RWPE1 (cell line): ENCODE data around the gene TNFAIP8L1.
"Not testable (repeated sequence)": the region's sequence is repeated elsewhere in the genome, so short reads cannot be mapped to it uniquely, and the experiment has no call there.

ENCODE experiments used
- CTCF ChIA-PET: fragments of 350-600 bp; sonication (Branson Sonifier 250); formaldehyde crosslinking; extraction: SDS; loops from one replicate; lab custom pipeline; 2021; lab: Yijun Ruan, JAX
- POLR2A ChIA-PET: fragments of 400-600 bp; formaldehyde crosslinking; extraction: SDS; loops from one replicate; lab custom pipeline; 2020; ENCODE audit warnings: antibody characterized with exemption; ENCODE audit not compliant: low non-redundant PET; lab: Yijun Ruan, JAX
- DNase-seq: peaks from one replicate; pipeline ENCODE4 v3.0.0; 2012; ENCODE audit warnings: low spot score
- H3K27ac ChIP-seq: fragments of 450-650 bp; 2 replicates; pipeline ENCODE4 v1.5.1; 2017
- CTCF ChIP-seq: fragments of 450-650 bp; conservative IDR thresholded peaks from 2 replicates; pipeline ENCODE4 v1.5.1; 2017; ENCODE audit warnings: low read depth, mild to moderate bottlenecking

Gene TNFAIP8L1

GRCh38 chr19:4594201-4594600 is 45.1 kb upstream of the TNFAIP8L1 start:
- CTCF ChIA-PET, result interaction anchor here (0.6 to 1.4 kb wide), 3 partner anchors 18 to 320 kb away, joined by 3 to 5 read pairs (median 4); no protein-coding TSS in a partner anchor
- POLR2A ChIA-PET, result no interaction called here
- no peak for DNase-seq
- TF ChIP-seq CTCF, result no peak
- peak overlapping the region; percentile 87 for H3K27ac ChIP-seq

GRCh38 chr19:4595158-4595557 is 44.2 kb upstream of the TNFAIP8L1 start:
- CTCF ChIA-PET, result interaction anchor here (0.6 to 0.7 kb wide), 2 partner anchors 19 to 630 kb away, joined by 3 read pairs; no protein-coding TSS in a partner anchor
- peak overlapping the region; percentile 87 for H3K27ac ChIP-seq
- DNase-seq, POLR2A ChIA-PET: not testable (repeated sequence)

- TF ChIP-seq CTCF, result no peak
- no peak for DNase-seq
- CTCF ChIA-PET, result interaction anchor here (0.7 to 0.9 kb wide), 2 partner anchors 37 to 629 kb away, joined by 3 to 4 read pairs; no protein-coding TSS in a partner anchor
- POLR2A ChIA-PET, result no interaction called here
- no peak overlapping the region for H3K27ac ChIP-seq
These were observed 43.0 kb upstream of the TNFAIP8L1 start for GRCh38 chr19:4596033-4596904.

- H3K27ac ChIP-seq, result peak overlapping the region; percentile 22; the same call in 1 of the 2 replicates
These were observed 41.9 kb upstream of the TNFAIP8L1 start for GRCh38 chr19:4597278-4597974.

GRCh38 chr19:4597975-4598671 is 41.2 kb upstream of the TNFAIP8L1 start:
- POLR2A ChIA-PET, result no interaction called here
- CTCF ChIA-PET, result interaction anchor here (0.5 to 1.1 kb wide), 4 partner anchors 18 to 127 kb away, joined by 3 to 4 read pairs (median 3); no protein-coding TSS in a partner anchor
- peak; percentile 84 for DNase-seq

More at GRCh38 chr19:4597278-4597974, 41.9 kb upstream of the TNFAIP8L1 start:
- peak; percentile 52 for DNase-seq
- no peak for TF ChIP-seq CTCF
- ChIA-PET CTCF (interaction anchor here (0.6 to 0.7 kb wide), 2 partner anchors 17 to 128 kb away, joined by 3 to 4 read pairs; no protein-coding TSS in a partner anchor), POLR2A (no interaction called here)

GRCh38 chr19:4598712-4599111 is 40.6 kb upstream of the TNFAIP8L1 start:
- TF ChIP-seq CTCF, result no peak
- POLR2A ChIA-PET, result no interaction called here
- H3K27ac ChIP-seq, result no peak overlapping the region
- DNase-seq, result no peak
- CTCF ChIA-PET, result interaction anchor here (0.5 to 1.1 kb wide), 3 partner anchors 23 to 50 kb away, joined by 3 to 8 read pairs (median 3); no protein-coding TSS in a partner anchor

More at GRCh38 chr19:4597975-4598671, 41.2 kb upstream of the TNFAIP8L1 start:
- no peak for TF ChIP-seq CTCF
- no peak overlapping the region for H3K27ac ChIP-seq
